ENCODE data around the gene CACNB3.
A peak's percentile ranks its signal among the peaks of the same experiment; 100 is the strongest.

The CACNB3 gene

DNA sequence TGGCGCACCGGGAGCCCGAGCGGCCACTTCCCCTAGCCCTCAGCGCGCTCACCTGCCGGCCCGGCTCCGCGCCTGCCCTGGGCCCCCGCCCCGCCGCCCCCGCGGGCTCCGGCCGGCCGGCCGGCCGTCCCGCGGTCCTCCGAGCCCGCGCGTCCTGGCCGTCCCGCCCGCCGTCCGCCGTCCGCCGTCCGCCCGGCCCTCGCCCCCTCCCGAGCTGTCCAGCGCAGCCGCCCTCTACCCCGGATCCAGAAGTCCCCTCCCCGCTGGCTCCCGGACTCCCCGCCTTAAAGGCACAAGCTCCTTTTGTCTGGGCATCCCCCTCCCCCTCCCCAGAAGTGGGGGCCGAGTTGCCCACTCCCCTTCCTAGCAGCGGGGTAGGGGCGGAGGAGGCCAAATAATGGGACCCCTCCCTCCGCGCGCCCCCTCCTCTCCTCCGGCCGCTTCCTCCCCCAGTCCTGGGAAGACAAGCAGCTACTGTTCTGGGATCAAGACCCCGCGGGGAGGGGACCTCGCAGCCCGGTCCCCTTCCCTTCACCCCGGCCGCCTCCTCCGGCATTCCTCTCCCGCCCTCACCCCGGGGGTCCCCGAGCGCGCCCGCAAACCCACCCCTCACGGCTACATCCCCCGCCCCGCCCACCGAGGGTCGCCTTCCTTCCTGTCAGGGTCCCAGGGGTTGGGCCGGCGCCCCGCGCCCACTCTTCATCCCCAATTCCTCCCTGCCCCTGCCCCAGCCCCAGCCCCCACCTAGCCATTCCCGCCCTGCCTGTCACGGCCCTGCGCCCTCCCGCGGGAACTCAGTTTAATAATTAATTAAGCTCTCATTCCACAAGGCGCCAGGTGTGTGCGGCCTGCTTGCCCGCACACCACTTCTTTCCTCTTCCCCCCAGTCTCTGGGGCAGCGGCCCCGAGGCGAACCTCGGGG lies 29.2 kb upstream of the CACNB3 start, which contains the start of gene ADCY6:
Gene ADCY6, minus strand, starts transcription at position 236 of the 922 bp plus-strand sequence. CDS start 5,655 bp downstream, outside the sequence.
- DNase-seq (ENCODE audit: low read depth, low spot score): peak; percentile 43

GRCh38 chr12:48789858-48790326 lies 28.4 kb upstream of the CACNB3 start:
- no peak for DNase-seq (ENCODE audit: low read depth, low spot score)

DNA sequence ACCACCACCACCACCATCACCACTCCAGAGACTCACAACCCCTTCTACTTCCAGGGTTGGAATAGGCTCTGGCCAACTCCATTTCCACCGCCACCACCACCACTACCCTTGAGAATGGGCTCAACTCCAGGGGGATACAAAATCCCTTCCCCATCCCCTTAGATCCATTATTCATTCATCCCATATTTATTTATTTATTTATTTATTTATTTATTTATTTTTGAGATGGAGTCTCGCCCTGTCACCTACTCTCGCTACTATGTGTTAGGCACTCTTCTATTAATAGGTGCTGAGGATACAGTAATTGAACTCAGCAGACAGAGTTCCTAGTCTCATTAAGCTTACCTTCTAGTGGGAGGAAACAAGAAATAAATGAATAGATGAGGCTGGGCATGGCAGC lies 24.6 kb upstream of the CACNB3 start:
- no peak for DNase-seq (ENCODE audit: low read depth, low spot score)

DNA sequence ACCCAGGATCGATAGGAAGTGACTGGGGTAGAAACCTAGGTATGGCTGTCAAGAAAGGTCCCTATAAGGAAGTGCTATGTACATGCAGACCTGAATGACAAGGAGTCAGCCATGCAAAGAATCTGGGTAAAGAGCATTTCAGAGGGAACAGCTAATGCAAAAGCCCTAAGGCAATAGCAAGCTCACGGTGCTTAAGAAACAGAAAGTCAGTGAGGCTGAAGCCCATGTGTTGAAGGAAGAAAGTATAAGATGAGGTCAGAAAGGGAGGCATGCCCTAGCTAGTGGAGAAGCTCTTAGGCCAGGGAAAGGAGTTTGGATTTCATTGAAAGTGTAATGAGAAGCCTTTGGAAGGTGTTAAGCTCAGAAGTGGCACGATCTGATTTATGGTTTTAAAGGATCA lies 23.4 kb upstream of the CACNB3 start:
- peak; percentile 85 for DNase-seq (ENCODE audit: low read depth, low spot score)

DNA sequence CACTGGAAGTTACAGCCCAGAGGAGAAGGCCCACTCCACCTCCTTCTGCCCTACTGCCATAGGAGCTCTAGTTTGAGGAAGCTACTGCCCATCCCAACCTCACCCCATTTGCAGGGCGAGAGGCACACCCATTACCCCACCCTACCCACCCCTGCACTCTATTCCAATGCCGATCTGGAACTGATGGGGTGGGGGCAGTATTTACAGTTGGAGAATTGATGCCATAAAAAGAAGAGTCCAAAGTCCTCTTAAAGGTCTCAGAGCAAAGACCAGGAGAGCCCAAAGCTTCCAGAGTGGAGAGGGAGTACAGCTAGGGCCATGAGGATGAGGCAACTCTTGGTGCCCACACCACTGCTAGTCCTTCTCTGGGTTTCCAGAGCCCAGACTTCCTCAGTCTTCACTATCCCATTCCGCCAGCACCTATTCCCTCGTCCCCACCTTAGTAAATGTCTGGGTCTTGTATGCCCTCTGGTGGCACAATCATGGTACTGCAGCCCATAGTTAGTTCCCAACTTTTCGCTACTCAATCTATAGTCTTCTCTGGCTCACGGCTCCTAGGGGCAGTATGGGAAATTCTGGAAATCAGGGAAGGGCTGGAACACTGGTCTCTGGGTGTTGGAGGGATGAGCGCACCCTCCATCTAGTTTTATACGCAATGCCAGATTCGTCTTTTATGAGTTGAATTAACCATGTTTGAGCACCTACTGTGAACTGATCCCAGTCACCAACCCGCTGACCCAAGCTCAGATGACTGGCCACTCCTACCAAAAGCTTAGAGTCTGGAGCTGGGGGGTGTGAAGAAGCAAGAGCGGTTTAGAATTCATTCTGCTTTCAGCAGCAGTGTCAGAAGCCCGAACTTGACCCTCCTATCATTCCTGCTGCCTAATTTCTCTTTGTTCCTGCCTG lies 22.5 kb upstream of the CACNB3 start:
- peak; percentile 89 for DNase-seq (ENCODE audit: low read depth, low spot score)

DNA sequence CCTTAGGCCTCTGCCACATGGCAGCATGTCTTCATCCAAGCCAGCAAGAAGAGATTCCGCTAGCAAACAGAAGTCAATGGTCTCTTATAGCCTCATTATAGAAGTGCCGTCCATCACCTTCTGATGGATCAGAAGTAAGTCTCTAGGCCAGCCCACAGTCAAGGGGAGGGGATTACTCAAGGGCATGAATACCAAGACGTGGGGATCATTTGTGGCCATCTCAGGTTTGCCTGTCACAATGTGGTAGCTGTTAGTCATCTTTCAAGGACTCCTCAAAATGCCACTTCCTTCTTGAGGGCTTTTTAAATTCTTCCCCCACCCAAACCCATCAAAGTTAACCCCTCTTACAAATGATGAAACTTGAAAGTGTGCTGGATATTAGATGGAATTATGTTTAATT lies 21.3 kb upstream of the CACNB3 start:
- no peak for DNase-seq (ENCODE audit: low read depth, low spot score)

DNA sequence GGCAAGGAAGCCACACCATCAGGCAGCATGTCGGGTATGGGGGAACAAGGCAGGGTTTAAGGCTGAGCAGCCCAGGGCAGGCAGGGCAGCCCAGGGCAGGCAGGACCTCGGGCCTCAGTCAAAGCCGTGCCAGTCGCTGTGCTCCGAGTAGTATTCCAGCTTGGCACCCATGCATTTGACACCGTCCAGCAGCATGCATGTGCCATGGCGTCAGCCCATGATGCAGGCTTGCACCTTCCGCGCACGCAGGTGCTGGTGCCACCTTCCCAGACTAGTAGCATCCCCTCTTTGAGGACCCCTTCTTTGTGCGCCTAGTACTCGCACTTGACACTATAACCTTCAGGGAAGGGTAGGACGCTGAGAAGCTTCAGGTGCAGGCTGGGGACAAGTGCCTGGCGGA lies 17.8 kb upstream of the CACNB3 start:
- no peak for DNase-seq (ENCODE audit: low read depth, low spot score)

GRCh38 chr12:48800971-48801370 lies 17.3 kb upstream of the CACNB3 start:
- DNase-seq (ENCODE audit: low read depth, low spot score): no peak

DNA sequence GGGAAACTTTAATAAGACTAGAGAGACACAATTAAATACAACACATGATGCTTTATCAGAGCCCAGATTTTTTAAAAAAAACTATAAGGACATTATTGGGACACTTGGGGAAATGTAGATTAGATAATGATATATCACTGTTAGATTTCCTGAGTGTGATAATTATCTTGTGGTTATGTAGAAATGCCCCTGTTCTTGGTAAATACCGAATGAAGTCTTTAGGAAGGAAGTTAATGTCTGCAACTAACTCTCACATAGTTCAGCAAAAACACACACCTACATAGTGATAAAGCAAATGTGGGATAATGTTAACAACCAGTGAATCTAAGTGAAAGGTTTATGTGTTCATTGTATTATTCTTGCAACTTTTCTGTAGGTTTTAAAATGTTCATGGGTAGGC lies 14.6 kb upstream of the CACNB3 start:
- no peak for DNase-seq (ENCODE audit: low read depth, low spot score)

DNA sequence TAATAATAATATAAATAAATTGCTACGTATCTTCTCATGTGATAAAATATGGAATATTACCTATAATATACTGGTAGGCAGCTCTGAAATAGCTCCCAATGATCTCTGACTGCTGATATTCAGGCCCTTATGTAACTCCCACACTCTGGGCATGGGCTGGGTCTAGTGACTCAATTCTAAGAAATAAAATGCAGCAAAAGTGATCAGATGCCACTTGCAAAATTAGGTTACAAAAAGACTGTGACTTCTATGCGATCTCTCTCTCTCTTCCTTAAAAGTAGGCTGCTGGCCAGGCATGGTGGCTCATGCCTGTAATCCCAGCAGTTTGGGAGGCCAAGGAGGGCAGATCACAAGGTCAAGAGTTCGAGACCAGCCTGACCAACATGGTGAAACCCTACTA lies 10.3 kb upstream of the CACNB3 start:
- no peak for DNase-seq (ENCODE audit: low read depth, low spot score)

- no peak for DNase-seq (ENCODE audit: low read depth, low spot score)
Observed at GRCh38 chr12:48810903-48811431, 7.3 kb upstream of the CACNB3 start.

DNA sequence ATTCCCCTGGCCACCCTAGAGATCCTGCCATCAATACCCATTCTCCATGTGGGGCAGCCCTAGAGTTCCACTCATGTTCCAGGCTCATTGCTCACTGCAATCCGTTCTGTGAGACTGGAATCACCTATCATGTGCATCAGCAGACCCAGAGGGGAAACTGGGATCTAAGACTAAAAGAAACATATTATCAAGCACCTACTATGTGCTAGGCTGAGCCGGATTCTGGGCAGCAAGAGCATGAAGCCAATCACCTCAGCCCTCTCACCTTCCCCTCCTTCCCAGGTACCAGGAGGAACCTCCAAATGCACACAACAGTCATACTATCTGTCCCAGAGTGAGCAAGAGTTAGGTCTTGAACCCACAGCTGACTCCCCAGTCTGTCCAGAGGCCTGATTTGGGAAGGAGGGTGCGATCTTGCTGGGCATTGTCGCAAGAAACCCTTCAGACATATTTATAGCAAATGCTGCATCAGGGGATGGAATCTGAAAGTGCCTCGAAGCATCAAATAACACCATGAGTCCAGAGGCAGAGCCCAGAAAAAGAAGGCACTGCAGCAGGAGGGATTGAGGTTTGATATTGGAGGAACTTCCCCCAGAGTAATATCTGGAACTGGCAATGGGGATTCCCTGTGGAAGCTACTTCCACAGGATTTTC lies 6.7 kb upstream of the CACNB3 start:
- DNase-seq (ENCODE audit: low read depth, low spot score): no peak

DNA sequence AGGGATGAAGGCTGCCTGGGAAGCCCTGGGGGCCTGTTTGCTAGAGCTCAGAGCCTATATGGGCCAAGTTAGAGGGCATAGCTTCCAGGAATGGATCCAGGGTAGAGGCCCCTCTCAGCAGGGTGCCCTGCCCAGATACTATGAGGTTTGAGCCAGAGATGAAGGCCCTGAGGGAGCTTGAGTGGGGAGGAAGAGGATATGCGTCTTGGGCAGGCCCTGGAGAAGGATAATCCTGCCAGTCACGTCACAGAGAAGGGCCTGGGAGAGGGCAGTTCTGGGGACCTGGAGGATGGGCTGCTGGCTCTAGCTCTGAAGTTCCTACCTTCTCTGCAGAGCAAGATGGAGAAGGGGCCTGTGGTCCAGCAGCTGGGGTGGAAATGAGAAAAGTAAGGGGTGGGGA lies 5.9 kb upstream of the CACNB3 start:
- DNase-seq (ENCODE audit: low read depth, low spot score): no peak

DNA sequence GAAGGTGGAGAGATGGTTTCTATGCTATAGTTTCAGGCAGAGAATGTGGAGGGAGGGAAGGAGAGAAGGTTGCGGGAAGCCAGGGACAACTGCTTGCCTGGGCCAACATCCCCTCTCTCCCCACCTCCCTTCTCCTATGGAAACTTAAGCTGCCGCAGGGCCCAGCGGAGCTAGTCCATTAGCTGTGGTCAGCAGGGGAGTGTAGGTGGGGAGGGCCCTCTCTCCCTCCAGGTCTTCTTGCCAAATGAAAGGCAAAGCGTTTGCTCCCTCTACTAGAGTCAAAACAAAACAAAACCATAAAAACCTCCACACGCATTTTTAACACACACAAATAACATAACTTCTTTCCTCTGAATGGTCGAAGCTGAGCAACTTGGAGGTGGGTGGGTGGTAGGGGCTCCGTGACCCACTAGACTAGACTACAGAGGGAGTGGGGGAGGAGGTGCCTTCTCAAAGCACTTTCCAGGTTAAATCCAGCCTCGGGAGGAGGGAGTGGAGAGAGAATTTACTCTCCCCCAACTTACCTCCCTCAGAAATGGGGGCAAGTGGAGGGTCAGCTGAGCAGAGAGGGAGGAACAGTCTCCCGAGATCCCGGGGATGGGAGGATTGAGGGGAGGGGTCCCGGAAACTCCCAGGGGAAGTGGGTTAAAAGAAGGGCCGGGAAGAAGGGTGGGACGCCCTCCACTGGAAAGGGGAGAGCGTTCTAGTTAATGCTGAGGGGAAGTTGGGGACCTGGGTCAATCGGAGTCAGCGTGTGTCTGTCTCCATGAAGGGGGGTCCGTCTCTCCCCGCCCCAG lies 4.6 kb upstream of the CACNB3 start:
- DNase-seq (ENCODE audit: low read depth, low spot score): peak; percentile 85

DNA sequence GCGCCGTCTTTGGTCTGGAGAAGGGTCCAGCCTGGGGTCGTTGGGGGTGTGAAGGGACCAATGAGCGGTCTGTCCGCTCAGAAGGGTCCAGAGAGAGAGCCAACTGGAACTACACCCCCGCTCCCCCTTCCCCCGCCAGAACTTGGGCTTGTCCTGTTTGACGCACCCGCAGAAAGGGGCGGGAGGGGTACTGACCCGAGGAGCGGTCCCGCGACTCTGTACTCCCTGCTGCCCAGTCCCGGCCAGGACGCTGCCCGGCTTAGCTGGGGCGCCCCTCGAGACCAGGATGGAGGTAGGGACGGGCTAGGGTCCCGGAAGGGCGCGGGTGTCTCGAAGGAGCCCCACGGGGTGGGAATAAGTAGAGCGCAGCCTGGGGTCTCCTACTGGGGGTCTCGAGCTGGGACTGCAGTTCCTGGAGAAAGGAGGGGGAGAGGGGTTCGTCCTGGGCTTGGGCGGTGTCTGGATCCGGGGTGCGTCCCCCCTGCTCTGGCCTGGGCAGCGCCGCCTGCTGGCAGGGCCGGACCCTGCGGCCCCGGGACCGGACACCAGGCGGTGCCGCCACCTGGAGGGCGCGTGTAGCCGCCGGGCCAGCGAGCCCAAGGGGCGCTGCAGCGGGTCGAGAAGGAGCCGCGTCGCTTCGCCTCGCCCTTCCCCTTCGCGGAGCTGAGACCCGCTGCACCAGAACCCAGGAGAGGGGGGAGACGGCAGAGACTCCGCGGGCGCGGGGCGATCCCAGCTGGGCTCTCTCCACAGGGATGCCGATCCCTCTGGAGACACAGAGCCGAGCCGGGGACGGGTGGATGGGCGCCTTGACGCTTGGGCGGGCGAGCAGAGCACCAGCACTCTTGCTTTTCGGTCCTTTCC lies 3.8 kb upstream of the CACNB3 start:
- DNase-seq (ENCODE audit: low read depth, low spot score): peak; percentile 83

- peak; percentile 89 for DNase-seq (ENCODE audit: low read depth, low spot score)
Observed at GRCh38 chr12:48815126-48816110, 2.9 kb upstream of the CACNB3 start.

GRCh38 chr12:48816143-48816854 lies 2.0 kb upstream of the CACNB3 start:
- DNase-seq (ENCODE audit: low read depth, low spot score): no peak

Data from ELF-1 (cell line).